K562 (cell line): Measurements from ENCODE around the gene TREX2. TPM values are rescaled to one million over a fixed set of nuclear protein-coding genes. Genes with fewer than 3 reads are reported as not detected.

ENCODE experiments used
- ATF2 ChIP-seq: sonication (generic); formaldehyde crosslinking; IDR thresholded peaks from 2 replicates; pipeline ENCODE4 v1.8.1; 2022; ENCODE audit warnings: missing genetic modification reagents
- ATF6 ChIP-seq: sonication (generic); formaldehyde crosslinking; IDR thresholded peaks from 2 replicates; pipeline ENCODE4 v1.4.0; 2020; ENCODE audit warnings: mild to moderate bottlenecking, missing genetic modification reagents
- CHCHD3 ChIP-seq: fragments of 250-450 bp; sonication (Bioruptor Pico); IDR thresholded peaks from 2 replicates; pipeline ENCODE4 v2.1.2; 2022; ENCODE audit warnings: mild to moderate bottlenecking
- CREB1 ChIP-seq, 2 experiments: sonication (generic) in 1 of 2; formaldehyde crosslinking in 1 of 2; IDR thresholded peaks; 2 replicates each; pipeline versions ENCODE4 v1.6.1 to v1.8.0; 2012 to 2022; ENCODE audit warnings: inconsistent platforms in 1 of 2, mild to moderate bottlenecking in 1 of 2, missing genetic modification reagents in 1 of 2, moderate library complexity in 1 of 2
- CXXC5 ChIP-seq: fragments of 250-450 bp; sonication (Bioruptor Pico); IDR thresholded peaks from 2 replicates; pipeline ENCODE4 v1.8.0; 2022; ENCODE audit warnings: inconsistent platforms, mild to moderate bottlenecking, moderate library complexity
- FOXJ2 ChIP-seq: fragments of 200-800 bp; sonication (Bioruptor generic); IDR thresholded peaks from 2 replicates; pipeline ENCODE4 v1.6.1; 2016; ENCODE audit warnings: missing genetic modification characterization, missing compliant biosample characterization
- GMEB1 ChIP-seq: fragments of 250-450 bp; sonication (Bioruptor Pico); IDR thresholded peaks from 2 replicates; pipeline ENCODE4 v1.4.0; 2020; ENCODE audit warnings: mild to moderate bottlenecking
- IRF1 ChIP-seq: sonication (generic); formaldehyde crosslinking; IDR thresholded peaks from 2 replicates; pipeline ENCODE4 v1.8.0; 2022; ENCODE audit warnings: missing genetic modification reagents, mild to moderate bottlenecking, borderline replicate concordance
- KAT8 ChIP-seq: fragments of 450-650 bp; IDR thresholded peaks from 2 replicates; pipeline ENCODE4 v1.6.1; 2016; ENCODE audit warnings: low read depth, mild to moderate bottlenecking
- MNT ChIP-seq, 2 experiments: fragments of 450-650 bp; conservative IDR thresholded peaks; 2 replicates each; pipeline ENCODE4 v1.6.1; 2017; ENCODE audit warnings: mild to moderate bottlenecking in 2 of 2, moderate library complexity in 2 of 2
- NCOR1 ChIP-seq: fragments of 450-650 bp; IDR thresholded peaks from 2 replicates; pipeline ENCODE4 v1.6.1; 2016; ENCODE audit warnings: mild to moderate bottlenecking, moderate library complexity
- NR2C2 ChIP-seq, 2 experiments: fragments of 200-800 bp in 1 of 2; sonication (Bioruptor generic) in 1 of 2; sonication (generic) in 1 of 2; formaldehyde crosslinking in 1 of 2; IDR thresholded peaks; 2 replicates each; pipeline versions ENCODE4 v1.6.1 to v1.8.0; 2016 to 2022; ENCODE audit warnings: mild to moderate bottlenecking in 1 of 2, missing compliant biosample characterization in 1 of 2, missing genetic modification characterization in 1 of 2, missing genetic modification reagents in 1 of 2
- SP2 ChIP-seq: IDR thresholded peaks from 2 replicates; pipeline ENCODE4 v1.6.1; 2011; ENCODE audit warnings: mild to moderate bottlenecking, low read depth, low read length, moderate library complexity; ENCODE audit not compliant: poor library complexity, severe bottlenecking; ENCODE audit errors: extremely low read depth
- SUPT5H ChIP-seq: fragments of 450-650 bp; IDR thresholded peaks from 2 replicates; pipeline ENCODE4 v1.6.1; 2016
- TEAD4 ChIP-seq, 2 experiments: sonication (generic) in 1 of 2; formaldehyde crosslinking in 1 of 2; IDR thresholded peaks; 2 replicates each; pipeline versions ENCODE4 v1.6.1 to v1.8.0; 2012 to 2022; ENCODE audit warnings: borderline replicate concordance in 1 of 2, inconsistent platforms in 1 of 2, low read length in 1 of 2, mild to moderate bottlenecking in 1 of 2, missing genetic modification reagents in 1 of 2
- ZNF175 ChIP-seq: fragments of 200-800 bp; sonication (Bioruptor generic); IDR thresholded peaks from 2 replicates; pipeline ENCODE4 v1.6.1; 2016; ENCODE audit warnings: low read depth, mild to moderate bottlenecking, missing genetic modification characterization, missing compliant biosample characterization
- ZNF57 ChIP-seq: fragments of 450-650 bp; formaldehyde crosslinking; IDR thresholded peaks from 2 replicates; pipeline ENCODE4 v1.4.0; 2020; ENCODE audit warnings: mild to moderate bottlenecking, moderate library complexity
- ZSCAN29 ChIP-seq: fragments of 450-650 bp; IDR thresholded peaks from 2 replicates; pipeline ENCODE4 v1.6.1; 2017
- polyA plus RNA-seq, 8 experiments: library from polyadenylated mRNA; depleted of rRNA in 4 of 8; stranded (reverse) in 5 of 8; unstranded in 3 of 8; fragments of >200 nt; fragmentation: Nextera tagmentation in 2 of 8; fragmentation: Illumina TruSeq in 1 of 8; extraction: Ambion mirVana in 2 of 8; extraction: Trizol in 1 of 8; gene quantifications; 2 replicates each; pipeline versions ENCODE4 v1.2.1 to v1.2.3, GENCODE V29; 2011 to 2014; ENCODE audit warnings: inconsistent platforms in 1 of 8, missing spikeins in 1 of 8
- total RNA-seq, 7 experiments: library from RNA; depleted of rRNA in 6 of 7; stranded (reverse); fragments of >200 nt in 6 of 7; fragmentation: Illumina TruSeq in 2 of 7; extraction: Trizol in 2 of 7; gene quantifications; 2 replicates each; pipeline versions ENCODE4 v1.2.1 to v1.2.3, GENCODE V29; 2011 to 2021; ENCODE audit warnings: low replicate concordance in 1 of 7

TREX2 gene
- total and polyA plus RNA-seq, 9 of the 15 experiments (the other 6 are each of a cell fraction or from before 2014, with no cell fraction given), result 0.07 to 1.5 (median 0.33) TPM; not detected in 2

GRCh38 chrX:153470411-153471363, 24.8 kb upstream of the TREX2 start, which contains the start of gene HAUS7 (continued):
- TF ChIP-seq ATF6 (CRISPR knock-in tag), result no peak
- no peak for TF ChIP-seq ZNF175 (CRISPR knock-in tag)
- TF ChIP-seq NCOR1, result no peak
- no peak for TF ChIP-seq IRF1 (CRISPR knock-in tag)
- no peak; a peak in 1 of 4 replicates for TF ChIP-seq MNT (conservative IDR thresholded peaks at IDR 0.05)
- no peak for TF ChIP-seq TEAD4 (IDR thresholded peaks at IDR 0.05; ENCODE audit: low read length)
- TF ChIP-seq TEAD4 (CRISPR knock-in tag; IDR thresholded peaks at IDR 0.05; ENCODE audit: borderline replicate concordance), result no peak
- no peak for TF ChIP-seq ZSCAN29
- no peak for TF ChIP-seq NR2C2 (CRISPR knock-in tag; IDR thresholded peaks at IDR 0.05)
- TF ChIP-seq NR2C2 (tag; IDR thresholded peaks at IDR 0.05), result no peak
- no peak for TF ChIP-seq FOXJ2 (tag)
- peak; percentile 63 for TF ChIP-seq SUPT5H
- no peak for TF ChIP-seq ATF2 (CRISPR knock-in tag)
- TF ChIP-seq KAT8, result no peak
- peak; percentile 55 for TF ChIP-seq SP2
- peak; percentile 69; the same call in 1 of the 2 replicates for TF ChIP-seq CXXC5
- TF ChIP-seq CHCHD3, result no peak
- no peak for TF ChIP-seq ZNF57 (CRISPR knock-in tag)
- TF ChIP-seq GMEB1 (CRISPR knock-in tag), result no peak
- TF ChIP-seq CREB1 (IDR thresholded peaks at IDR 0.05), result peak; percentile 97
- peak; percentile 97 for TF ChIP-seq CREB1 (CRISPR knock-in tag; IDR thresholded peaks at IDR 0.05)
